Myocyte (in vitro differentiated cells): ENCODE measurements around the gene LAMA2. TPM values are rescaled to one million over a fixed set of nuclear protein-coding genes. Genes with fewer than 3 reads are reported as not detected.
A peak's percentile ranks its signal among the peaks of the same experiment; 100 is the strongest.

Experiments used
- DNase-seq: peaks from one replicate; pipeline ENCODE4 v3.0.0-alpha.2; 2012; ENCODE audit warnings: low read depth
- total RNA-seq: library from RNA; depleted of rRNA; stranded (reverse); fragments of >200 nt; gene quantifications from 2 replicates; pipeline ENCODE4 v1.2.3, GENCODE V29; 2014

LAMA2 gene
- total RNA-seq, 1 donor from 2014 or later = 137 TPM

DNA sequence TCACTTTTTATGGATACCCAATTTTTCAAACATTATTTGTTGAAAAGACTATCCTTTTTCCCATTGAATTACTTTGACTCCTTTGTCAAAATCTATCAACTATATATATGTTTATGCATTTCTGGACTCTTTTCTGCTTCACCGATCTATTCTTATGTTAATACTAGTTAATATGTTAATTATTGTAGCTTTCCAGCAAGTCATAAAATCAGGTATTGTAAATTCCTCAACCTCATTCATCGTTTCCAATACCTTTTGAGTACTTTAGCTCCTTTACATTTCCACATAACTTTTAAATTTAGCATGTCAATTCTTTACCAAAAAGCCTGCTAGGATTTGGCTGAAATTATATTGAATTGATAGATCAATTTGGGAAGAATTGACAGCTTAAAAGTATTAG is 419.7 kb downstream of the LAMA2 start:
- no peak for DNase-seq

DNA sequence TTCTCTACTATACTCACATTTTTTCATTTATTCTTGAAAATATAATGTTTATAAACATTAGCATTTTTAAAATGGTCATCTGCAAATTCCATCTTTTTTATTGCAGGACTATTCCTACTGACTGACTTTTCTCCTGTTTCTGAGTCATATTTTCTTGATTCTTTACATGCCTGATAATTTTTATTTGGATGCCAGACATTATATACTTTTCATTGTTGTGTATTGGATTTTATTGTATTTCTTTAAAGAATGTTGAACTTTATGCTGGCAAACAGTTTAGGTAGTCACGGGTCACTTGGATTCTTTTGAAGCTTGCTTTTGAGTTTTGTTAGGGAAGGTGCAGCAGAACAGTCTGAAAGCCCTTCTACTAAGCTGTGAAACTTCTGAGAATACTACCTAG is 423.9 kb downstream of the LAMA2 start:
- no peak for DNase-seq

- no peak for DNase-seq
Measured at GRCh38 chr6:129307845-129308244, 424.9 kb downstream of the LAMA2 start.

DNA sequence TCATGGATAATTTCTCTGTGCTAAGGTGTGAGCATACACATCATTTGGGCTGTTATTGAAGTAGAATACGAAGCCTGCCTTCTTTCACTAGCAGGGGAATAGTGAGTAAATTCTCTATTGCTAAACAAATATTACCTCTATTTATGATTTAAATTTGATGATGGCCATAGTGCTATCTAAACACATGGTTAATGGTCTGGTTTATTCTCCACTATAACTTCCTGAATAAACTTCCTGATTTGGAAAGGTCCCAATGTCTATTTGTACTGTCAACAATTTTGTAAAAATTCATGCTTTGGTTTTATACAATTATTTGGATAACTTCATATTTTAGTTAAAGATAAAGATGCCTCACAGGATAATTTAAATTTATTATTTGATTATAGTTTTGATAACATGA is 426.2 kb downstream of the LAMA2 start:
- no peak for DNase-seq

DNA sequence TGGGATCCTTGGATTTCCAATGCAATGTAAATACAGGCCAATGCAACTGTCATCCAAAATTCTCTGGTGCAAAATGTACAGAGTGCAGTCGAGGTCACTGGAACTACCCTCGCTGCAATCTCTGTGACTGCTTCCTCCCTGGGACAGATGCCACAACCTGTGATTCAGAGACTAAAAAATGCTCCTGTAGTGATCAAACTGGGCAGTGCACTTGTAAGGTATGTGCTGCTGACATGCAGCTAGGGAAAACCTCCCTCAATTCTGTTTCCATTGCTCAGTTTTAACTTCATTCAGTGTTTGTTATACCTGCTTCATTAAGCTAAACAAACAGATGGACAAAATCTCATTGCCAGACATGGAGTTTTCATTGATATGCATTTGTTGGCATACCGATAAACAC is 429.9 kb downstream of the LAMA2 start:
- DNase-seq = no peak

DNA sequence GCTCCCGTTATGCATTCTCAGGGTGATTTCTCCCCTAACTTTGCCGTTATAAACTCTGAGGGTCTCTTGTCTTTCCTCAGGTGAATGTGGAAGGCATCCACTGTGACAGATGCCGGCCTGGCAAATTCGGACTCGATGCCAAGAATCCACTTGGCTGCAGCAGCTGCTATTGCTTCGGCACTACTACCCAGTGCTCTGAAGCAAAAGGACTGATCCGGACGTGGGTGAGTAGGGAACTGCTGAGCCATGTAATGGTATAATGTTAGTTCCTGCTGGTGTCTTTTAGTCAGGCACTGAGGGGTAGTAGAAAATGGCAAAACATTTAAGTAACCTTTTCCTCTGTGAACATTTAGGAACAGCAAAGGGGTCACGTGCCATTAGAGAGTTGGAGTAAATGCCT is 431.6 kb downstream of the LAMA2 start:
- DNase-seq = peak; percentile 57

DNA sequence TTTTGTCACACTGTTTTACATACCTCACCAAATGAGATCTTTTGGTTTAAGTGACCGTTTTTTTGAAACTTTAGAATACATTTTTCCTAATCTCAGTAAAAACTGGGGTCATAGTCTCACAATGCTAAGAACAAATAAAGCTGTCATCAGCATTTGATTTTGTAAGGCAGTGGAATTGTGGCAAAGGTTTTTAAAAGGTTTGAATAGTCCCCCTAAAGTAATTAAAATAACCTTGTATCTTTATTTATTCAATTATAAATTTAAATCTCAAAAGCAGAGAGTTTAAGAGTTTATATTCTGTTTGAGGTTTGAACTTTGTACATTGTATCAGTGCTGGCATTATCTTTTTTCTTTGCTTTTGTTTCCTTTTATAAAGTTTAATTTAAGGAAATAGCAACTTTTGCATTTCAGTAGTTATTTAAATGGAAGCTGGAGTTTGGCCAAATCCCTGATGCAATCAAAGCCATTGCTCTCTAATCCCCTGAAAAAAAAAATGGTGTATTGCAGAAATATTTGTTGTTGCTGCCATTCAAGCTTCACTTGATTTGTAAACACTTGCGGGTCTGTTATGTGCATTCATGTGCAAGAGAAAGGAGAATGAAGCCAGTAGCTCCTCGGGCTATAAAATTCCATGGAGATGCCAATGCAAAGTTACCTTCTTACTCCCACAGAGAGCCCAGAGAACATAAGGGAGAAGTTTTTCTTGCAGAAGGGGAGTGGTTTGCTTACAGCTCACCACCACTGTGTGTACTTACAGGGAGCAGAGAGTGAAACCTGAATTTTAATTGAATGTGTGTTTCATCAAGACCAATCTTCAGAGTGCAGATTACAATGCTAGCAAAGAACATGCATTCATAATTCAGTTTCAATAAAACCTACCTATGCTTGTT is 435.2 kb downstream of the LAMA2 start:
- peak; percentile 31 for DNase-seq

GRCh38 chr6:129320892-129321291 is 438.0 kb downstream of the LAMA2 start:
- DNase-seq = no peak

DNA sequence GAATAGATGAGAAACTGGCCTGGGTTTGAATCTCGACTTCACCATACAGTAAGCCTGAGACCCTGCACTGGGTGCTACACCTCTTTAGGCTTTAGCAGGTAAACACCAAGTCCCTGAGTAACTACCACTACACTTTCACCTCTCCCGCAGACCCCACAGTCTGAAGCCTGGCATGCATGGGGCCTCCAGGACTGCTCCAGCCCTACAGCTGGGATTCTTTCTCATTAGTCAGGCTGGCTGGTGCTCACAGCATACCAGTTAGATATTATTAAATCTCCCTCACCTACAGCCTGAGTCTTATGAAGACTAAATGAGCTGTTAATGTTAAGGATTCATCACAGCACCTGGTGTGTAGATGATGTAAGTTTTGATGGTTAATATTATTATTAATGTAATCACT is 438.4 kb downstream of the LAMA2 start:
- DNase-seq = no peak

- no peak for DNase-seq
Measured at GRCh38 chr6:129324345-129324744, 441.4 kb downstream of the LAMA2 start.

GRCh38 chr6:129329678-129330077 is 446.7 kb downstream of the LAMA2 start:
- no peak for DNase-seq

DNA sequence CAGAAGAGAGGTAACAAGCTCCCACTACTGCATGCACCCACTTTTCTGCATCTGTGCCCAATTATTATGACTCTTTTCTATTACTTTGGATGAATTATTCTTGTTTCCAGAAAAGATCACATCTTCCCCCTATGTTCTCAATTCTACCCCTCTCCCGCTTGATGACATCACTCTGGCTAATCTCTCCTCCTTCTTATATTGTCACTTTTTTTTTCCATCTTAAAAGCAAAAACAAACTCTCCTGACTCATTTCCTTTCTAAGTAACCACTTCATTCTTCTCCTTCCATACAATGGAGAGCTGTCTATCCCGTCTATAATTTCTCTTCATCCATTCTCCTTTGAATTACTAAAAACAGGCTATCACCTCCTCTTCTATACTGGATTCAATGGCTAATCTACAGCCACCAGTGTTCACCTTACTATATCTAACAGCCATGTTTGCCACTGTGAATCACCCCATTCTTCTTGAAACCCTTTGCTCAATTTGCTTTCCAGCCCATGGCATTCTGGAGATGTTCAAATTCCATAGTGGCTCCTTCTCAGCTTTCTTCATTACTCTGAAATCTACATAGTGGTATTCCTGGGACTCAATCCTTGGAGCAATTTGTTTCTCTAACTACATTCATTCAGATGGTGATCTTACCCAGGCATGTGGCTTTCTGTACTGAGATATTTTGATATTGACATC is 448.7 kb downstream of the LAMA2 start:
- no peak for DNase-seq

GRCh38 chr6:129335792-129336191 is 452.9 kb downstream of the LAMA2 start:
- DNase-seq = no peak

GRCh38 chr6:129338683-129339082 is 455.7 kb downstream of the LAMA2 start:
- DNase-seq = no peak

DNA sequence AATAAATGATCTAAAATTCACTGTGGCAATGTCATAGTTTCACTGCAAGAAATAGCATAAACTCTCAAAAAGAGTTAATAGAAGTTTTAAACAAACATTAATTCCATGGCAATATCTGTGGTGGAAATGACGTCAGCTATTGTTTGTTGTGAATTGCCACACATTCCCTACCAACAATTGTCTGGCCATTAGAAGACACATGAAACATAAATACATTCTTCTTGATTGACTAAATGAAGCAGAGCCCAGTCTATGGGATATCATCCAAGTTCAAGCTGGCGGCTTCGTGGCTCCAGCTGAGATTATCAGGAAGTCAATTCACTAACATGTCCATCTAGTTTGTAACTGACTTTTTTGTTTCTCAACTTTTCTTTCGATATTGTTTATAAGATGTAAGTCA is 458.0 kb downstream of the LAMA2 start:
- DNase-seq = peak; percentile 14

GRCh38 chr6:129342243-129342642 is 459.3 kb downstream of the LAMA2 start:
- no peak for DNase-seq

DNA sequence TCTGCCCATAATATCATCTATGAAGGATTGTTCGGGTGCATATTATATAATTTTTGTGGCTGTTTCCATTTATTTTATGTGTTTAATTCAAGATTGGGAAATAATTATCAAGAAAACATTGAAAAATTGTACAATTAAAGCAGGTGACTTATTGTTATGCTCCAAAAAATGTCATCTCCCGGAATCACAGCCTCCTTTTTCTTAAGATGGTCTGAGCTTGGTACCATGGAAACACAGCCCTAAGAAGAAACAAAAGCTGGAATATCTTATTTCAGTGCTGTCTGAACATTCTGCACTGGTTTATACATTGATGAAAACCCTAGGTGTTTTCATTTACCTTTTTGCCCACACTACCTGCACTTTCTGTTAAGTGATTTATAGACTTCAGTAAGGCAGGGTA is 459.9 kb downstream of the LAMA2 start:
- DNase-seq = no peak

GRCh38 chr6:129344379-129344778 is 461.4 kb downstream of the LAMA2 start:
- DNase-seq = no peak

DNA sequence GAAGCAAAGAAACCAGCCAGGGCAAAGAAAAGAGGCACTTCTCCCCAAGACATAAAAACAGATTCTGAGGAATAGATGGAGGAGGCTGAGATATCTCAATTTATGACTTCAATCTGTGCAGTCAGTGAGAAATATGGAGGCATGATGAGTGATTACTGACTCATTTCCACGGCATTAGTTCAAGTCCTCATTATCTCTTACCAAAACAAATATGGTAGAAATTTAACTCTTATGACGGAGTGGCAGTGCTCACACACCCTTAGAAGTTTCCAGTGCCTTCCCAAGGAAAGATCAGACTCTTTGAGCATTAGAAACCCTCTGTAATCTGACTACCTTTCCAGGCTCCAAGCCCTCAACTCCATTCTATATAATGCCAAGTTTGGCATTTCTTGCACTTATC is 463.0 kb downstream of the LAMA2 start:
- DNase-seq = no peak

- no peak for DNase-seq
Measured at GRCh38 chr6:129346964-129347363, 464.0 kb downstream of the LAMA2 start.

DNA sequence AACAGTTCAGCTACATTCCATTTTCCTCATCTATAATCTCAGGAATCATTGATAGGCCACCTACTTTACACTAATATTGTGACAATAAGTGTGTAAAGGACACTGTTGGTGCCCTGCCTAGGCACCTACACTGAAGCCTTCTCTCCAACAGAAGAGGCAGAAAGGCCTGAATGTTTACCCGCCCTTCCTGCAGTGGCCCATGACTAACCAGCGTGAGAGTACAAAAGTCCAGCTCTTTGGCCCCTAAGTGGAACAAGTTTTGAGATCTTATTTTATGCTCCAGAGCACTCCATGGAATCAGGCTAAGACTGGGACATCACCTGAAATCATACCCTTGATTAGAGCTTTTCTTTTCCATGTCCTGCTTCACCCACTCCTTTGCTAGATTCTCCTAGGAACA is 467.3 kb downstream of the LAMA2 start:
- no peak for DNase-seq

DNA sequence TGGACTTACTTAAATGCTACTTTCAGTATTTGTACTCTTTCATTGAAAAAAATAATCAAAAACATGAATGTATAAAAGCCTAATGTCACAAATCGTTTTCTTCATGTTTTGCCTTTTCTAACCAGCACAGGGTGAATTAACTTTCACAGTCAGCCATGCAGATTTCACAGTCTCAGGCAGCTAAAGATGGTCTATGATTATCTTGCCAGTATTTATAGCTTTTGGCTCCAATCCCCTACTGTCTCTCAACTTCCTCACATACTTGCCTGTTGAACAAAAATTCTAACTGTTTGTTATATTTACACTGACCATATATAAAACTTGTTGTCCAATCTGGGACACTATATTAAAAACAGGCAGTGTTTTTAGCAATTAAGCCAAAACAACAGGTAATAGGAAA is 468.9 kb downstream of the LAMA2 start:
- peak; percentile 14 for DNase-seq

DNA sequence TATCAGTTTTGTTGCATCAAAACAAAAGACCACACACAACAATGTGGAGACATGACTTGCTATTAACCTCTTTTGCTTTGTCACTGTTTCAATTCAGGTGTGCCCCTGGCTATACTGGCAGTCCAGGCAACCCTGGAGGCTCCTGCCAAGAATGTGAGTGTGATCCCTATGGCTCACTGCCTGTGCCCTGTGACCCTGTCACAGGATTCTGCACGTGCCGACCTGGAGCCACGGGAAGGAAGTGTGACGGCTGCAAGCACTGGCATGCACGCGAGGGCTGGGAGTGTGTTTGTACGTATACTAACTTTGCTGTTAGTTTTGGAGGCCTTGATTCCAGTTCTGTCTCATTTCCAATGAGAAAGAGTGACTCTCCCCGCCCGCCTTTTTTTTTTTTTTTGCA is 470.1 kb downstream of the LAMA2 start:
- no peak for DNase-seq
